ENCODE data around the gene ADCYAP1R1. TPM values are rescaled to one million over a fixed set of nuclear protein-coding genes. Genes with fewer than 3 reads are reported as not detected.

Gene ADCYAP1R1
- total and polyA plus RNA-seq, 2 of the 8 experiments (the other 6 are each of a cell fraction or from before 2014, with no cell fraction given), result 14.4 to 14.6 TPM

GRCh38 chr7:31099451-31100444 lies 47.6 kb downstream of the ADCYAP1R1 start:
- H3K18ac ChIP-seq (ENCODE audit: extremely low read depth, low read length), result no peak overlapping the region
- CTCF ChIA-PET (ENCODE audit: partially characterized antibody), result interaction anchor here (0.7 to 19.4 kb wide), 9 partner anchors 9 to 116 kb away, joined by 3 to 162 read pairs (median 4); no protein-coding TSS in a partner anchor
- POLR2A ChIA-PET (ENCODE audit: partially characterized antibody), result interaction anchor here (0.6 kb wide), 1 partner anchor 125 kb away, joined by 3 read pairs; no protein-coding TSS in a partner anchor
- TF ChIP-seq CEBPB (IDR thresholded peaks at IDR 0.05; ENCODE audit: low read depth, low read length) (no peak), SRF (IDR thresholded peaks at IDR 0.05; ENCODE audit: low read depth, low read length) (no peak), TCF12 (IDR thresholded peaks at IDR 0.05; ENCODE audit: low read depth, low read length) (no peak), SP1 (IDR thresholded peaks at IDR 0.05; ENCODE audit: low read depth, low read length) (no peak), BCL11A (IDR thresholded peaks at IDR 0.05; ENCODE audit: low read depth in 2 of 2, low read length in 2 of 2) (no peak), SIN3A (conservative IDR thresholded peaks at IDR 0.05 in 1 of 2, IDR thresholded peaks at IDR 0.05 in 1 of 2; ENCODE audit: low read depth in 1 of 2, low read length in 2 of 2) (no peak), GTF2F1 (IDR thresholded peaks at IDR 0.05; ENCODE audit: borderline replicate concordance, low read depth, low read length) (no peak), CTBP2 (IDR thresholded peaks at IDR 0.05; ENCODE audit: borderline replicate concordance, insufficient read depth, insufficient read length, low read length) (no peak), CTCF (IDR thresholded peaks at IDR 0.05; ENCODE audit: control extremely low read depth in 1 of 3, insufficient read depth in 1 of 3, low read depth in 1 of 3, low read length in 3 of 3) (no peak)

More at GRCh38 chr7:31099451-31100444, 47.6 kb downstream of the ADCYAP1R1 start:
- Histone ChIP-seq H3K23ac (ENCODE audit: insufficient read length) (no peak overlapping the region), H3K4ac (replicated peaks; ENCODE audit: insufficient read length, low read depth, low read length) (no peak overlapping the region), H3K14ac (ENCODE audit: insufficient read length) (no peak overlapping the region), H2BK12ac (ENCODE audit: low read depth, low read length) (no peak overlapping the region), H3K36me3 (ENCODE audit: control insufficient read depth in 2 of 4, insufficient read depth in 4 of 4, low read length in 3 of 4) (no peaks in the 10 kb centered on the region; a peak in 1 of 8 replicates), H3K4me3 (ENCODE audit: extremely low read depth in 1 of 4, insufficient read depth in 2 of 4, low read depth in 3 of 4, low read length in 4 of 4) (no peak overlapping the region), H4K20me1 (replicated peaks in 1 of 2; ENCODE audit: control insufficient read depth in 1 of 2, insufficient read depth in 2 of 2, low read length in 2 of 2) (peaks cover 2 to 5% of the 10 kb centered on the region in 2 experiments), H2BK20ac (ENCODE audit: low read length) (no peak overlapping the region), H3K27me3 (replicated peaks in 1 of 4; ENCODE audit: control insufficient read depth in 3 of 4, extremely low read depth in 1 of 4, insufficient read depth in 3 of 4, low read length in 3 of 4) (no peaks in the 10 kb centered on the region), H3K4me2 (ENCODE audit: insufficient read depth in 1 of 2, low read depth in 2 of 2, low read length in 2 of 2) (no peak overlapping the region), H3K4me1 (replicated peaks in 1 of 4; ENCODE audit: control insufficient read depth in 3 of 4, insufficient read depth in 4 of 4, low read length in 3 of 4) (no peaks in the 10 kb centered on the region), H2BK120ac (replicated peaks; ENCODE audit: low read depth, low read length) (no peak overlapping the region), H4K8ac (ENCODE audit: extremely low read depth, insufficient read depth, low read length) (no peak overlapping the region), H3K9ac (replicated peaks in 1 of 4; ENCODE audit: extremely low read depth in 1 of 4, low read depth in 3 of 4, low read length in 3 of 4) (no peak overlapping the region), H3K56ac (replicated peaks; ENCODE audit: insufficient read length, low read depth, low read length) (no peak overlapping the region), H2AK5ac (ENCODE audit: low read depth, low read length) (no peak overlapping the region), H3K27ac (ENCODE audit: low read depth, low read length) (no peak overlapping the region), H2BK15ac (ENCODE audit: low read length) (no peak overlapping the region), H4K5ac (ENCODE audit: insufficient read length, low read depth, low read length) (no peak overlapping the region), H4K91ac (replicated peaks; ENCODE audit: insufficient read length, low read length) (no peak overlapping the region), H3K9me3 (ENCODE audit: insufficient read depth in 2 of 2, low read depth in 1 of 2, low read length in 1 of 2) (no peaks in the 10 kb centered on the region), H2BK5ac (ENCODE audit: low read depth, low read length) (no peak overlapping the region; the same call in 1 of the 2 replicates), H2AFZ (ENCODE audit: low read length) (no peak overlapping the region), H3K23me2 (ENCODE audit: low read depth, low read length) (no peaks in the 10 kb centered on the region), H3K79me1 (ENCODE audit: low read depth, low read length) (no peaks in the 10 kb centered on the region), H3K79me2 (ENCODE audit: control insufficient read depth in 1 of 2, insufficient read depth in 2 of 2, low read length in 2 of 2) (no peaks in the 10 kb centered on the region)
- 81% methylated on average over 20 of the region's 20 CpGs; no CpG with 5 or more reads in 1 of the 2 experiments for WGBS, 2 experiments (ENCODE audit: extremely low coverage in 1 of 2, insufficient coverage in 1 of 2, insufficient read length in 1 of 2, insufficient replicate concordance in 2 of 2, low coverage in 1 of 2, low lambda C conversion rate in 2 of 2, missing lambda C conversion rate in 1 of 2)
- DNase-seq (ENCODE audit: low read depth in 1 of 2, low spot score in 2 of 2) (no peak), FAIRE-seq (no peak)
